ENCODE measurements around the gene ALOX5. TPM values are rescaled to one million over a fixed set of nuclear protein-coding genes. Genes with fewer than 3 reads are reported as not detected.
"Not testable (repeated sequence)": the region's sequence is repeated elsewhere in the genome, so short reads cannot be mapped to it uniquely, and the experiment has no call there.

Gene ALOX5
- total RNA-seq, 1 donor from 2014 or later: not detected

DNA sequence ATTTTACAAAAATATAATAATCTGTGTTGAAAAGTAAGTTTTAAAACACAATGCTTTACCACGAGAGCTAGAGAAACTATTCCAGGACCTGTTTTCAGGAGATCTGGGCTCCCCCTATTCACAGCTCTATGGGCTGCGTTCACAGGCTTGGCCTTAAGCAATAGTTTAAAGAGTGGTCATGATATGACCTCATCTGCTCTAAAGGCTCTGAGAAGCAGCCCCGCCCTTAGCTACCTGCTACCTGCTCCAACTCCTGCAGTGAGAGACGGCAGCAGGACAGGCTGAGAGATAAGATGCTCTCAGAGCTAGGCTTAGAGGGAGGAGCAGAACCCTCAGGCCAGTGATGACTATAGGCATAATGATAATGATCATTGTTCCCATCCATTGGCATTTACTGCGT lies 12.6 kb downstream of the ALOX5 start:
- no peak for DNase-seq (ENCODE audit: low read depth, low spot score)
- TF ChIP-seq, protein P1, sequence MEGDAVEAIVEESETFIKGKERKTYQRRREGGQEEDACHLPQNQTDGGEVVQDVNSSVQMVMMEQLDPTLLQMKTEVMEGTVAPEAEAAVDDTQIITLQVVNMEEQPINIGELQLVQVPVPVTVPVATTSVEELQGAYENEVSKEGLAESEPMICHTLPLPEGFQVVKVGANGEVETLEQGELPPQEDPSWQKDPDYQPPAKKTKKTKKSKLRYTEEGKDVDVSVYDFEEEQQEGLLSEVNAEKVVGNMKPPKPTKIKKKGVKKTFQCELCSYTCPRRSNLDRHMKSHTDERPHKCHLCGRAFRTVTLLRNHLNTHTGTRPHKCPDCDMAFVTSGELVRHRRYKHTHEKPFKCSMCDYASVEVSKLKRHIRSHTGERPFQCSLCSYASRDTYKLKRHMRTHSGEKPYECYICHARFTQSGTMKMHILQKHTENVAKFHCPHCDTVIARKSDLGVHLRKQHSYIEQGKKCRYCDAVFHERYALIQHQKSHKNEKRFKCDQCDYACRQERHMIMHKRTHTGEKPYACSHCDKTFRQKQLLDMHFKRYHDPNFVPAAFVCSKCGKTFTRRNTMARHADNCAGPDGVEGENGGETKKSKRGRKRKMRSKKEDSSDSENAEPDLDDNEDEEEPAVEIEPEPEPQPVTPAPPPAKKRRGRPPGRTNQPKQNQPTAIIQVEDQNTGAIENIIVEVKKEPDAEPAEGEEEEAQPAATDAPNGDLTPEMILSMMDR (conservative IDR thresholded peaks at IDR 0.05): no peak
- peaks cover 3% of the 10 kb centered on the region for H3K36me3 Mint-ChIP-seq (ENCODE audit: low read depth)
- no peak overlapping the region for H3K27ac Mint-ChIP-seq (ENCODE audit: unreplicated experiment)
- peaks cover 7% of the 10 kb centered on the region for H3K9me3 Mint-ChIP-seq
- H3K4me1 Mint-ChIP-seq: no peaks in the 10 kb centered on the region
- H3K4me3 Mint-ChIP-seq: no peak overlapping the region
- H3K27me3 Mint-ChIP-seq (ENCODE audit: low read depth): peaks cover 12% of the 10 kb centered on the region

DNA sequence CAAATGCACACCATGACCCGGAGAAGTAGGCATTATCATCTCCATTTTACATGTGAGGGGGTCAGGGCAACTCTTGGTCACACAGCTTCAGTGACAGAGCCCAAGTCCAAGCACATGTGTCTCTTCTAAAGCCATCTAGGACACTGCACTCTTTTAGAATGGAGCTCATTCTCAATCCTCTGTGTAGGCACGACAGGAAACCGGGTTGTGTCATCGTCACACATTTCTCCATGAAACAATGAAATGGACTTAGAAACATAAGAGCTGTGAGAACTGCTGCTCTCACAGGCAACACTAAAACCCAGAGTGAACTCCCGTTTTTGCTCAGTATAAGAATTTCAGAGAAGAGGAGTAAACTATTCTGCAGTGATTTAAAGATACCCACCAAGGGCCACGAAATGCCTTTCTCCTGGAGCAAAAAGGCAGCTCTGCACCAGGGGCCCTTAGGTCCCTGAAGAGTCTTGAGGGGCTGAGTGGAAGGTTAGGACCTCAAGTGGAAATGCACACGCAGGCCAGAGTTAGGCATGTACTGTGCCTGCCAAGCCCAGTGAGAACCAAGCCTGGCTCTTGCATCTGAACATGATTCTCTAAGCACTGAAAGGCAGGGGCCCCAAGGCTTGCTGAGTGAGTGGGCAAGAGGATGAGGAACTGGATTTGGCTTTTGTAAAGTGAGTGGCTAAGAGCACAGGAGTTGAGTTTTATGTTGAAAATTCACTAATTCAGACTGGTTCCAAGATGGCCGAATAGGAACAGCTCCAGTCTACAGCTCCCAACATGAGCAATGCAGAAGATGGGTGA lies 13.3 kb downstream of the ALOX5 start:
- no peak for DNase-seq (ENCODE audit: low read depth, low spot score)
- H3K4me1 Mint-ChIP-seq: no peaks in the 10 kb centered on the region
- H3K4me3 Mint-ChIP-seq: no peak overlapping the region
- peaks cover 12% of the 10 kb centered on the region for H3K27me3 Mint-ChIP-seq (ENCODE audit: low read depth)
- peaks cover 7% of the 10 kb centered on the region for H3K9me3 Mint-ChIP-seq
- no peak overlapping the region for H3K27ac Mint-ChIP-seq (ENCODE audit: unreplicated experiment)
- TF ChIP-seq, protein P1 (conservative IDR thresholded peaks at IDR 0.05): no peak
- H3K36me3 Mint-ChIP-seq (ENCODE audit: low read depth): peaks cover 3% of the 10 kb centered on the region

- H3K4me3 Mint-ChIP-seq; H3K4me1 Mint-ChIP-seq; H3K27ac Mint-ChIP-seq (ENCODE audit: unreplicated experiment); H3K36me3 Mint-ChIP-seq (ENCODE audit: low read depth); H3K9me3 Mint-ChIP-seq; DNase-seq (ENCODE audit: low read depth, low spot score): not testable (repeated sequence)
- peaks cover 17% of the 10 kb centered on the region for H3K27me3 Mint-ChIP-seq (ENCODE audit: low read depth)
Observed at GRCh38 chr10:45389671-45390070, 15.7 kb downstream of the ALOX5 start.

- not testable (repeated sequence) for DNase-seq (ENCODE audit: low read depth, low spot score); H3K4me1 Mint-ChIP-seq; H3K4me3 Mint-ChIP-seq; H3K36me3 Mint-ChIP-seq (ENCODE audit: low read depth); H3K27ac Mint-ChIP-seq (ENCODE audit: unreplicated experiment)
- Mint-ChIP-seq H3K9me3 (peaks cover 13% of the 10 kb centered on the region), H3K27me3 (ENCODE audit: low read depth) (peaks cover 25% of the 10 kb centered on the region)
Observed at GRCh38 chr10:45391636-45392035, 17.6 kb downstream of the ALOX5 start.

DNA sequence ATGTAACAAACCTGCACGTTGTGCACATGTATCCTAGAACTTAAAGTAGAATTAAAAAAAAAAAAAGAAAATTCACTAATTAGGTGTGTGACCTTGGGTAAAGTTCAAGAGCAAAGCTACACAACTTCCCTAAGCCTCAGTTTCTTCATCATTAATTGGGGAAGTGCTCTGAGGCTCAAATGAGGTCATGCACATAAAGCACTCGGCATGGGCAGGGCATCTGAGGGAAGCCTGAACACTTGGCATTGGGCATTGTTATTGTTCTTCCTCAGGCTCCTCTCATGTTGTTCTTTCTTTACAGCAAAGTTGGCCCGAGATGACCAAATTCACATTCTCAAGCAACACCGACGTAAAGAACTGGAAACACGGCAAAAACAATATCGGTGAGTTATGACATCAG lies 21.5 kb downstream of the ALOX5 start:
- Mint-ChIP-seq H3K9me3 (peaks cover 7% of the 10 kb centered on the region), H3K4me1 (no peaks in the 10 kb centered on the region), H3K27me3 (ENCODE audit: low read depth) (peaks cover 36% of the 10 kb centered on the region), H3K27ac (ENCODE audit: unreplicated experiment) (no peak overlapping the region), H3K4me3 (no peak overlapping the region), H3K36me3 (ENCODE audit: low read depth) (no peaks in the 10 kb centered on the region)
- no peak for DNase-seq (ENCODE audit: low read depth, low spot score)
- TF ChIP-seq, protein P1 (conservative IDR thresholded peaks at IDR 0.05): no peak

GRCh38 chr10:45398595-45398994 lies 24.6 kb downstream of the ALOX5 start:
- H3K9me3 Mint-ChIP-seq: peaks cover 7% of the 10 kb centered on the region
- TF ChIP-seq, protein P1 (conservative IDR thresholded peaks at IDR 0.05): no peak

More at GRCh38 chr10:45398595-45398994, 24.6 kb downstream of the ALOX5 start:
- Mint-ChIP-seq H3K27ac (ENCODE audit: unreplicated experiment) (no peak overlapping the region), H3K4me1 (no peaks in the 10 kb centered on the region), H3K4me3 (no peak overlapping the region), H3K36me3 (ENCODE audit: low read depth) (no peaks in the 10 kb centered on the region), H3K27me3 (ENCODE audit: low read depth) (peaks cover 57% of the 10 kb centered on the region)
- DNase-seq (ENCODE audit: low read depth, low spot score): no peak

Measured in neural crest cell (in vitro differentiated cells).